Common myeloid progenitor, CD34-positive (primary cell): ENCODE data around the gene PCSK6.
"Not testable (repeated sequence)": the region's sequence is repeated elsewhere in the genome, so short reads cannot be mapped to it uniquely, and the experiment has no call there.

Experiments
- CTCF ChIA-PET: fragments of 350-600 bp; sonication (Branson Sonifier 250); formaldehyde crosslinking; loops from one replicate; lab custom pipeline; 2021; ENCODE audit warnings: antibody characterized with exemption; lab: Charles Lee
- POLR2A ChIA-PET: fragments of 350-600 bp; sonication (Branson Sonifier 250); formaldehyde crosslinking; loops from one replicate; lab custom pipeline; 2021; ENCODE audit warnings: antibody characterized with exemption; lab: Charles Lee
- DNase-seq, 3 donors: peaks; one replicate each; pipeline versions ENCODE4 v3.0.0 to v3.0.0-alpha.2; 2013
- H3K27ac ChIP-seq, 2 experiments: 1 replicate in 1 of 2; 2 replicates in 1 of 2; pipeline ENCODE4 v1.7.0; 2013; ENCODE audit warnings: inconsistent platforms in 2 of 2, low read length in 2 of 2, mild to moderate bottlenecking in 2 of 2, low read depth in 1 of 2, moderate library complexity in 1 of 2; ENCODE audit not compliant: severe bottlenecking in 2 of 2, insufficient read depth in 1 of 2, poor library complexity in 1 of 2
- H3K27me3 ChIP-seq, 5 experiments: replicated peaks in 2 of 5; 1 replicate in 3 of 5; 2 replicates in 2 of 5; pipeline versions ENCODE4 v1.6.1 to v1.7.0; 2013; ENCODE audit warnings: low read length in 4 of 5, mild to moderate bottlenecking in 2 of 5, moderate library complexity in 2 of 5, inconsistent platforms in 1 of 5; ENCODE audit not compliant: insufficient read depth in 5 of 5, control insufficient read depth in 4 of 5
- H3K36me3 ChIP-seq, 4 experiments: 1 replicate in 2 of 4; 2 replicates in 2 of 4; pipeline versions ENCODE4 v1.6.1 to v1.7.0; 2013; ENCODE audit warnings: low read length in 3 of 4, control low read depth in 1 of 4, mild to moderate bottlenecking in 1 of 4; ENCODE audit not compliant: control insufficient read depth in 4 of 4, insufficient read depth in 4 of 4
- H3K4me1 ChIP-seq, 4 experiments: 1 replicate in 3 of 4; 2 replicates in 1 of 4; pipeline versions ENCODE4 v1.6.1 to v1.7.1; 2013; ENCODE audit warnings: low read length in 3 of 4, mild to moderate bottlenecking in 3 of 4, control low read depth in 1 of 4, inconsistent platforms in 1 of 4, moderate library complexity in 1 of 4; ENCODE audit not compliant: control insufficient read depth in 4 of 4, insufficient read depth in 4 of 4; ENCODE audit errors: control extremely low read depth in 1 of 4
- H3K4me3 ChIP-seq, 7 experiments: 1 replicate in 4 of 7; 2 replicates in 3 of 7; pipeline versions ENCODE4 v1.5.1 to v1.7.0; 2013; ENCODE audit warnings: mild to moderate bottlenecking in 7 of 7, low read length in 6 of 7, moderate library complexity in 6 of 7, inconsistent platforms in 2 of 7, low read depth in 2 of 7, control low read depth in 1 of 7; ENCODE audit not compliant: insufficient read depth in 4 of 7, control insufficient read depth in 1 of 7; ENCODE audit errors: extremely low read depth in 1 of 7
- H3K9me3 ChIP-seq, 5 experiments: 1 replicate in 4 of 5; 2 replicates in 1 of 5; pipeline versions ENCODE4 v1.6.1 to v1.7.1; 2013; ENCODE audit warnings: low read length in 4 of 5, mild to moderate bottlenecking in 2 of 5, inconsistent platforms in 1 of 5, low read depth in 1 of 5, moderate library complexity in 1 of 5; ENCODE audit not compliant: control insufficient read depth in 4 of 5, insufficient read depth in 2 of 5; ENCODE audit errors: control extremely low read depth in 1 of 5
- WGBS: methylation state at CpG from one replicate; pipeline ENCODE4 v1.1.5; 2013; ENCODE audit not compliant: insufficient coverage; 5-methylcytosine and 5-hydroxymethylcytosine counted together

Gene PCSK6

DNA sequence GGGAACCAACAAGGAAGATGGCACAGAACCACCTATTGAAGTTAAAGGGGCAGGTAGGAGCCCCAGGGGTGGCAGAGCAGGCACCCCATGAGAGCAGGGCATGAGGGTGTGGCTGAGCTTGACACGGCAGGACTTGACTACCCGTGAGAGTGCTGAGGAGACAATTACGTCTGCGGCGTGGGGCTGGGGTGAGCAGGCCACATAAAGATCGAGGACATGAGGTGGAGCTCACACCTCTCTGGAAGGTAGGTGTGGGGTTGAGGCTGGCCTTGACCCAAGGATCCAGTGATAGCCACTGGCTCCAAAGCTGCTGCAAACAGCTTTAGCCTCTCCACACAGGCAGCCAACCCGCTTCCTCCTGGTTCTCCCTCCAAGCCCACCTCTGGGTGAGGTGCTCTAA, 64.5 kb downstream of the PCSK6 start:
- H3K9me3 ChIP-seq = peaks cover 0 to 4% (median 2%) of the 10 kb centered on the region in 5 experiments
- no peaks in the 10 kb centered on the region for H3K4me1 ChIP-seq
- H3K27me3 ChIP-seq = peaks cover 0 to 38% (median 5%) of the 10 kb centered on the region in 5 experiments
- no peaks in the 10 kb centered on the region for H3K36me3 ChIP-seq
- no peak overlapping the region for H3K4me3 ChIP-seq
- DNase-seq = no peak
- CTCF ChIA-PET = interaction anchor here (1.2 to 1.9 kb wide), 2 partner anchors 15 to 31 kb away, joined by 4 read pairs; no protein-coding TSS in a partner anchor
- POLR2A ChIA-PET = no interaction called here
- WGBS = 91% methylated on average over 4 of the region's 7 CpGs
- no peak overlapping the region for H3K27ac ChIP-seq

DNA sequence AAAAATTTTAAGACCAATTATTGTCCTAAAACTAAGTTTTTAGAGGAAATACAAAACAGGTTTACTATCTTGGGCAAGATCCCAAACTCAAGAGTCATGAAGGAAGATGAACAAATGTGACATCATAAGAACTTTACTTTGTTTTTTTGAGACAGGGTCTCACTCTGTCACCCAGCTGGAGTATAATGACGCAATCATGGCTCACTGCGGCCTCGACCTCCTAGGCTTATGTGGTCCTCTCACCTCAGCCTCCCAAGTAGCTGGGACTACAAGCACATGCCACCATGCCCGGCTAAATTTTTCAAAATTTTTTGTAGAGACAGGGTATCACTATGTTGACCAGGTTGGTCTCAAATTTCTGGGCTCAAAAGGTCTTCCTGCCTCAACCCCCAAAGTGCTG, 69.3 kb downstream of the PCSK6 start:
- Histone ChIP-seq H3K9me3 (peaks cover 0 to 5% (median 2%) of the 10 kb centered on the region in 5 experiments), H3K4me1 (no peaks in the 10 kb centered on the region), H3K27ac (no peak overlapping the region), H3K36me3 (no peaks in the 10 kb centered on the region), H3K27me3 (peaks cover 0 to 5% (median 2%) of the 10 kb centered on the region in 5 experiments), H3K4me3 (no peak overlapping the region)
- DNase-seq = no peak
- CTCF ChIA-PET = no interaction called here
- POLR2A ChIA-PET = no interaction called here
- WGBS = 96% methylated on average over 3 of the region's 4 CpGs

DNA sequence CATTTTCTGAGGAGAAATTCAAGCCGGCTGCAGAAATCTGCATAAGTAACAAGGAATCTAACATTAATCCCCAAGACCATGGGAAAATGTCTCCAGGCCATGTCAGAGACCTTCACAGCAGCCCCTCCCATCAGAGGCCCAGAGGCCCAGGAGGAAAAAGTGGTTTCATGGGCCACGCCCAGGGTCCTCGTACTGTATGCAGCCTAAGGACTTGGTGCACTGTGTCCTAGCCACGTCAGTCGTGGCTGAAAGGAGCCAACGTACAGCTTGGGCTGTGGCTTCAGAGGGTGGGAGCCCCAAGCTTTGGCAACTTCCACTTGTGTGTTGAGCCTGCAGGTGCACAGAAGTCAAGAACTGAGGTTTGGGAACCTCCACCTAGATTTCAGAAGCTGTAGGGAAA, 73.0 kb downstream of the PCSK6 start:
- DNase-seq, H3K4me1 ChIP-seq, H3K27me3 ChIP-seq, H3K36me3 ChIP-seq, H3K27ac ChIP-seq, H3K4me3 ChIP-seq, CTCF ChIA-PET, H3K9me3 ChIP-seq, POLR2A ChIA-PET: not testable (repeated sequence)
- 96% methylated on average over 4 of the region's 6 CpGs for WGBS

DNA sequence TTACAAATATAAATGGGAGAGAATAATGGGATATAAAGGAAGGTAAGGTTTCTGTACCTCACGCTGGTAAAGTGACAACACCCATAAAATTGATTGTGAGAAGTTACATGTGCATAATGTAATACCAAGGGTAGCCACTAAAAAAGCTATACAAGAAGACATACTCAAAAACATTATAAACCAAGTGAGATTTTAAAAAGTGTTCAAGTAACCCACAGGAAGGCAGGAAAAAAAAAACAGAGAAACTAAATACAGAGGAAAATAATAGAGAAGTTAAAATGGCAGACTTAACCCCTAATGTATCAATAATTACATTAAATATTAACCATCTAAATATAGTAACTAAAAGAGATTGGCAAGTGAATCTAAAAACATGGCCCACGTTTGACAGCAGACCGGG, 76.3 kb downstream of the PCSK6 start:
- no peak overlapping the region for H3K4me3 ChIP-seq
- no peak overlapping the region for H3K27ac ChIP-seq
- ChIA-PET CTCF (no interaction called here), POLR2A (no interaction called here)
- H3K9me3 ChIP-seq = peaks cover 0 to 3% (median 0%) of the 10 kb centered on the region in 5 experiments
- no peaks in the 10 kb centered on the region for H3K4me1 ChIP-seq
- no CpG with 5 or more reads among the region's 3 CpGs for WGBS
- no peaks in the 10 kb centered on the region for H3K36me3 ChIP-seq
- DNase-seq = no peak
- H3K27me3 ChIP-seq = no peaks in the 10 kb centered on the region

DNA sequence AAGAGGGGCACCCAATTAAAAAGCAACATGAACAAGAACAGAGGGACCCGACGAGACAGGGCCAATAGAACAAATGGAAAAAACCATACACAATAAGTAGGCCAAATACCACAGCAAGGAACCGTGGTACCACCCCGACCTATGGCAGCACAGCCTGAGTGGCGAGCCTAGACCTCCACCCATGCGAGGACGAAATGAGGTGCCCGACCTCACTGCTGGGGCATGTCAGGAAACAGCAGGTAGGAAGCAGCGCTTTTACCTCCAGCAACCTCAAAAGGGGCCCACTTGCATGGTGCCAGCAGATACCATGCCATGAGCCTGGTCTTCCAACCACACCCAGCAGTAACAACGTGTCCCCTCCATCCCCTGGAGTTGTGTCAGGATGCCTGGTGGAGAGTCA, 77.9 kb downstream of the PCSK6 start:
- no peaks in the 10 kb centered on the region for H3K27me3 ChIP-seq
- no peak for DNase-seq
- ChIA-PET CTCF (no interaction called here), POLR2A (no interaction called here)
- H3K9me3 ChIP-seq = peaks cover 0 to 2% (median 0%) of the 10 kb centered on the region in 5 experiments
- H3K27ac ChIP-seq = no peak overlapping the region
- H3K36me3 ChIP-seq = no peaks in the 10 kb centered on the region
- 94% methylated on average over 6 of the region's 10 CpGs for WGBS
- H3K4me1 ChIP-seq = peaks cover 0 to 2% (median 0%) of the 10 kb centered on the region in 4 experiments
- no peak overlapping the region for H3K4me3 ChIP-seq

DNA sequence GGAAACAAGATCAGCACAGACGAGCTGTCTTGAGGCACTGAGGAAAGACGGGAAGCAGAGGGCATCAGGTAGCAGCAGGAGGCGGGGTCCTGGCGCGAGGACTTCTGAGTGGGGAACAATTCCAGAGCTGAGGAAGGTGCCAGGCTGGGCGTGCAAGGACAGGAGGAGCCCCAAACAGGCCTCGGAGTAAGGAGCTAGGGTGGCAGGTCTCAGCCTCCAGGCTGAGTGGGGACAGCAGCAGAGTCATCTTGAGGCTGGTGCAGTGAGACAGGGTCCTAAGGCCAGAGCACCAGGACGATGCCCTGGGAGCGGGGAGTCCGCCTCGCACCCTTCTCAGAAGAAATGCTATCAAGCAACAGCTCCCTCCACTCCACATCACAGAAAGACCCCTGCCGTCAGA, 78.4 kb downstream of the PCSK6 start:
- Histone ChIP-seq H3K27me3 (no peaks in the 10 kb centered on the region), H3K4me3 (no peak overlapping the region), H3K9me3 (no peaks in the 10 kb centered on the region), H3K4me1 (peaks cover 0 to 2% (median 0%) of the 10 kb centered on the region in 4 experiments), H3K36me3 (no peaks in the 10 kb centered on the region), H3K27ac (no peak overlapping the region)
- CTCF ChIA-PET = no interaction called here
- 96% methylated on average over 12 of the region's 12 CpGs for WGBS
- POLR2A ChIA-PET = no interaction called here
- DNase-seq = no peak

DNA sequence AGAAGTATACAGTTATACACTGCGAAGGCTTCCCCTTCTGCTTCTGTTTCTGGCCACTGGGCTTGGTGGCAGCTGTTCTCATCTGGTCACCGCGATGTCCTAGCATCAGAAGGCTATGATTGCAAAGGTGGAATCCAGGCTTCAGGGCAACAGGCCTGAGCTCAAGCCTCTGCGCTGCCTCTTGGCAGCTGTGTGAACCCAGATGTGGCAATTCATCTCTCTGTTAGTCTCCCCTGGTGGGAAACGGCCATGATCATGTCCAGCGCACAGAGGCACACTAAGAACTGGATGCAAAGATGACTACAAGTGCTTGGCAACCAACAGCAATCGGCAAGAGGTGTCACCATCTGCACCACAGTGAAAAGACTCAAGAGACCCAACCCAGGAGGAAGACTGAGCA, 78.9 kb downstream of the PCSK6 start:
- Histone ChIP-seq H3K4me1 (peaks cover 0 to 2% (median 0%) of the 10 kb centered on the region in 4 experiments), H3K27ac (no peak overlapping the region), H3K36me3 (no peaks in the 10 kb centered on the region), H3K4me3 (no peak overlapping the region), H3K9me3 (no peaks in the 10 kb centered on the region), H3K27me3 (no peaks in the 10 kb centered on the region)
- WGBS = 98% methylated on average over 7 of the region's 7 CpGs
- ChIA-PET CTCF (no interaction called here), POLR2A (no interaction called here)
- no peak for DNase-seq
